ENCODE results near the gene OTOS. TPM values are rescaled to one million over a fixed set of nuclear protein-coding genes. Genes with fewer than 3 reads are reported as not detected.

OTOS gene
- total RNA-seq (2022; extraction: Qiagen RNA extraction): not detected in 5 replicates

GRCh38 chr2:240140511-240140910 is at the start of gene OTOS:
OTOS (minus strand) TSS chr2:240140658; CDS start chr2:240140326, 332 bp downstream.

DNA sequence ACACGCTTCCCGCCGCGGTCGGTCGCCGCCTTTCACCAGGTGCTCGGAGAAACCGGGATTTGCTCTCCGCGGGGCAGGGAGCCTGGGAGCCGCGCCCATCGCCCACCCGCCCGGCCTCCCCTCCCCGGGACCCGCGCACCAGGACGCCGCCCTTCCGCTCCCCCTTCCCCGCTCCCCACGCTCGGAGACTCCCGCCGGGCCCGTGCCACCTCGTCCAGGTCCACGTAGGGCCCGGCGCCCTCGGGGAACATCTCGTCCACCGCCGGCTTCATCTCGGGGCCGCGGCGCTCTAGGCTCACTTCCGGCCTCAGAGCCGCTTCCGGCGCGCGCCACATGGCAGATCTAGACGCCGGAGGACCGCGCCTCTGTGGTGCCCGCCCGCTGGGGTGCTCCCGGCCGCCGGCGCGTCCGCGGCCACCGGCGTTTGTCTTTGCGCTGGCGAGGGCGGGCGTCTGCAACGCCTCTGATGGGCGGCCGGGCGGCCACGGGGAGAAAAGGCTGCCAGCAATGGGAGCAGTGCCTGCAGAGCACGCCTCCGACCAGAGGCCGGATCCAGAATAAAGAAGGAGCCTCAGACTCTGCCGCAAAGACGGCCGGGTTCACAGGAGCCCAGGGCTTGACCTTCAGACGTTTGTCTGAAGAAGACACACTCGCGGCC is 4.3 kb downstream of the OTOS start, which contains the start of gene COPS9:
COPS9 (minus strand) TSS at position 293 of the 658 bp plus-strand sequence; CDS start at position 272, 21 bp downstream.

Other genes starting within 250 kb of the OTOS start
- gene NDUFA10, start 115.3 kb downstream of the OTOS start, total RNA-seq (2022; extraction: Qiagen RNA extraction): 121 to 148 TPM (median 131 TPM) in 5 replicates
- not detected in 5 replicates for gene OR6B2, start 110.2 kb downstream of the OTOS start, total RNA-seq (2022; extraction: Qiagen RNA extraction)
- not detected in 5 replicates for gene OR6B3, start 87.1 kb downstream of the OTOS start, total RNA-seq (2022; extraction: Qiagen RNA extraction)
- 232 to 263 TPM (median 242 TPM) in 5 replicates for gene COPS9, start 4.4 kb downstream of the OTOS start, total RNA-seq (2022; extraction: Qiagen RNA extraction)